MM.1S (cell line): ENCODE results near the gene SSC4D.

ENCODE experiments used
- EZH2 ChIP-seq: fragments of 300-600 bp; sonication (generic); optimal IDR thresholded peaks from 2 replicates; pipeline ENCODE3; 2017; ENCODE audit warnings: low read depth, mild to moderate bottlenecking, antibody characterized with exemption, low read length, mixed read lengths
- TF ChIP-seq, protein P1 (sequence below): fragments of 300-600 bp; sonication (generic); IDR thresholded peaks from 2 replicates; pipeline ENCODE4 v1.5.1; 2016; ENCODE audit warnings: antibody characterized with exemption, low read length, mixed read lengths

DNA sequence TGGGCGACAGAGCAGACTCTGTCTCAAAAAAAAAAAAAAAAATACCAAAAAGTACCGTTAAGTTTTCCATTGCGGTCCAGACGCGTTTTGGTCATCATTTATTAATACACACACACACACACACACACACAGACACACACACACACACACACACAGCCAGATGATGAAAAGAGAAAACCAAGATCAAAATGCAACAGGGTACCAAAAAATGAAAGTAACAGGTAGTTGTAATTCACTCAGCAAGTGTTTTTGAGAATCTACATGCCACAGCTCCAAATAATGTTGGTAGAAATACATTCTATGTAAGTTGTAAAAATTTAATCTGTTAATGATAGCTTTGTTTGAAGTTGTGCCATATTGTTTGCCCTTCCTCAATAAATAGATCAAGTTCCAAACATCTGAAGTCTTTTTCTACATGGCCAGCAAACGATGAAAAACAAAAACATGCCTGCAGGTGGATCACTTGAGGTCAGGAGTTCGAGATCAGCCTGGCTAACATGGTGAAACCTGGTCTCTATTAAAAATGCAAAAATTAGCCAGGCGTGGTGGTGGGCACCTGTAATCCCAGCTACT is 60.1 kb downstream of the SSC4D start:
- TF ChIP-seq, protein P1, sequence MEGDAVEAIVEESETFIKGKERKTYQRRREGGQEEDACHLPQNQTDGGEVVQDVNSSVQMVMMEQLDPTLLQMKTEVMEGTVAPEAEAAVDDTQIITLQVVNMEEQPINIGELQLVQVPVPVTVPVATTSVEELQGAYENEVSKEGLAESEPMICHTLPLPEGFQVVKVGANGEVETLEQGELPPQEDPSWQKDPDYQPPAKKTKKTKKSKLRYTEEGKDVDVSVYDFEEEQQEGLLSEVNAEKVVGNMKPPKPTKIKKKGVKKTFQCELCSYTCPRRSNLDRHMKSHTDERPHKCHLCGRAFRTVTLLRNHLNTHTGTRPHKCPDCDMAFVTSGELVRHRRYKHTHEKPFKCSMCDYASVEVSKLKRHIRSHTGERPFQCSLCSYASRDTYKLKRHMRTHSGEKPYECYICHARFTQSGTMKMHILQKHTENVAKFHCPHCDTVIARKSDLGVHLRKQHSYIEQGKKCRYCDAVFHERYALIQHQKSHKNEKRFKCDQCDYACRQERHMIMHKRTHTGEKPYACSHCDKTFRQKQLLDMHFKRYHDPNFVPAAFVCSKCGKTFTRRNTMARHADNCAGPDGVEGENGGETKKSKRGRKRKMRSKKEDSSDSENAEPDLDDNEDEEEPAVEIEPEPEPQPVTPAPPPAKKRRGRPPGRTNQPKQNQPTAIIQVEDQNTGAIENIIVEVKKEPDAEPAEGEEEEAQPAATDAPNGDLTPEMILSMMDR: no peak
- TF ChIP-seq EZH2: no peak
